ENCODE measurements around the gene PML.

The PML gene

DNA sequence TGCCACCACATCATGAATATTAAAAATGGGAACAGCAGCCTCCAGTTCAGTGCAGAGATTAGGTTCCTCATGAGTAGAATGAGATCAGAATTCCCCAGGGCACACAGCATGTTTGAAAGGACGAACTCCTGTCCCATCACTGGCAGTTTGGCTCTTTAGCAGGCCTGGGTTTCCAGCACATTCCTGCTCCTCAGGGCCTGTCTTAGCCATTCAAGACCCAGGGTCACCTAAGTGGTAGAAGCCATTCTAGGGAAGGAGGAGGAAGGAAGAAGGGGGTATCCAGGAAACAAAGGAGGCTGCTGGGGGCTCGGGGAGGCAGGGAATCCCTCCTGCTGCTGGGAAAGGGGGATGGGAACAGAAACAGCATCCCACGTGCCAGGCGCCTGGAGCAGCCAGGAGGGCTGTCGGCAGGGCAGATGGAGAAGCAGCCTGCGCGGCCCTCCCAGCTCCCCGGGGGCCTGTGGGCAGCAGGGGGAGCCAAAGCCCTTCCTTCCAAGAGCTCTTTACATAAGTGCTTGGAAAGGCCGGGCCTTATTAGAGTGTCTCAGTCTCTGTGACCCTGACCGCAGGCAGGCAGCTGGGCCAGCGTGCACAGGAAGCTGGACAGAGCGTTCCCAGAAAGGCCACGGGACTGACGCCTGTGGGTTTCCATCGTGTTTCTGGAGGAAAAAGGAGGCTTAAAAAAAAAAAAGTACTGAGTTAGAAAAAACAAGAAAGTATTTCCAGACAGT, 43.5 kb upstream of the PML start:
- ATAC-seq, result peak; percentile 99
- TF ChIP-seq, protein P1, sequence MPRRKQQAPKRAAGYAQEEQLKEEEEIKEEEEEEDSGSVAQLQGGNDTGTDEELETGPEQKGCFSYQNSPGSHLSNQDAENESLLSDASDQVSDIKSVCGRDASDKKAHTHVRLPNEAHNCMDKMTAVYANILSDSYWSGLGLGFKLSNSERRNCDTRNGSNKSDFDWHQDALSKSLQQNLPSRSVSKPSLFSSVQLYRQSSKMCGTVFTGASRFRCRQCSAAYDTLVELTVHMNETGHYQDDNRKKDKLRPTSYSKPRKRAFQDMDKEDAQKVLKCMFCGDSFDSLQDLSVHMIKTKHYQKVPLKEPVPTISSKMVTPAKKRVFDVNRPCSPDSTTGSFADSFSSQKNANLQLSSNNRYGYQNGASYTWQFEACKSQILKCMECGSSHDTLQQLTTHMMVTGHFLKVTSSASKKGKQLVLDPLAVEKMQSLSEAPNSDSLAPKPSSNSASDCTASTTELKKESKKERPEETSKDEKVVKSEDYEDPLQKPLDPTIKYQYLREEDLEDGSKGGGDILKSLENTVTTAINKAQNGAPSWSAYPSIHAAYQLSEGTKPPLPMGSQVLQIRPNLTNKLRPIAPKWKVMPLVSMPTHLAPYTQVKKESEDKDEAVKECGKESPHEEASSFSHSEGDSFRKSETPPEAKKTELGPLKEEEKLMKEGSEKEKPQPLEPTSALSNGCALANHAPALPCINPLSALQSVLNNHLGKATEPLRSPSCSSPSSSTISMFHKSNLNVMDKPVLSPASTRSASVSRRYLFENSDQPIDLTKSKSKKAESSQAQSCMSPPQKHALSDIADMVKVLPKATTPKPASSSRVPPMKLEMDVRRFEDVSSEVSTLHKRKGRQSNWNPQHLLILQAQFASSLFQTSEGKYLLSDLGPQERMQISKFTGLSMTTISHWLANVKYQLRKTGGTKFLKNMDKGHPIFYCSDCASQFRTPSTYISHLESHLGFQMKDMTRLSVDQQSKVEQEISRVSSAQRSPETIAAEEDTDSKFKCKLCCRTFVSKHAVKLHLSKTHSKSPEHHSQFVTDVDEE (CRISPR knock-in tag; IDR thresholded peaks at IDR 0.05), result peak; percentile 50; the same call in 1 of the 2 replicates
- TF ChIP-seq CSDC2 (CRISPR knock-in tag; IDR thresholded peaks at IDR 0.05) (no peak), SNAI2 (CRISPR knock-in tag; IDR thresholded peaks at IDR 0.05) (0 out of 2 replicates have a peak, but pooled peaks have one; percentile 51)

DNA sequence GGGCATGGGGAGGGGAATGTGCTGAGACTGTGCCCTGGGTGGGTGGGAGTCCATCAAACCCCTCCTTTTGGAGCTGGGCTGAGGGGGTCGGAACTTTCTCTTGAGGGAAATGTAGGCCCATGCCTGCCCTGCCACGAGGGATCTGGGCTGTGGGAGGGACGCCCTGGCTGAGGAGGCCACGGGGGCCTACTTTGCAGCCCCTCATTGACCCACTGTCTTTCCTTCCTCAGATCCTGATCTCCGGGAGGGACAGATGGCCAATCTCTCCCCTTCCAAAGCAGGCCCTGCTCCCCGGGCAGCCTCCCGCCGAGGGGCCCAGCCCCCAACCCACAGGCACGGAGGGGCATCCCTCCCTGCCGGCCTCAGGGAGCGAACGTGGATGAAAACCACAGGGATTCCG, 42.9 kb upstream of the PML start:
- peak; percentile 3; the same call in 2 of the 3 replicates for ATAC-seq
- TF ChIP-seq, protein P2, sequence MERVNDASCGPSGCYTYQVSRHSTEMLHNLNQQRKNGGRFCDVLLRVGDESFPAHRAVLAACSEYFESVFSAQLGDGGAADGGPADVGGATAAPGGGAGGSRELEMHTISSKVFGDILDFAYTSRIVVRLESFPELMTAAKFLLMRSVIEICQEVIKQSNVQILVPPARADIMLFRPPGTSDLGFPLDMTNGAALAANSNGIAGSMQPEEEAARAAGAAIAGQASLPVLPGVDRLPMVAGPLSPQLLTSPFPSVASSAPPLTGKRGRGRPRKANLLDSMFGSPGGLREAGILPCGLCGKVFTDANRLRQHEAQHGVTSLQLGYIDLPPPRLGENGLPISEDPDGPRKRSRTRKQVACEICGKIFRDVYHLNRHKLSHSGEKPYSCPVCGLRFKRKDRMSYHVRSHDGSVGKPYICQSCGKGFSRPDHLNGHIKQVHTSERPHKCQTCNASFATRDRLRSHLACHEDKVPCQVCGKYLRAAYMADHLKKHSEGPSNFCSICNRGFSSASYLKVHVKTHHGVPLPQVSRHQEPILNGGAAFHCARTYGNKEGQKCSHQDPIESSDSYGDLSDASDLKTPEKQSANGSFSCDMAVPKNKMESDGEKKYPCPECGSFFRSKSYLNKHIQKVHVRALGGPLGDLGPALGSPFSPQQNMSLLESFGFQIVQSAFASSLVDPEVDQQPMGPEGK (CRISPR knock-in tag; IDR thresholded peaks at IDR 0.05; ENCODE audit: borderline replicate concordance), result no peak
- TF ChIP-seq TOX (CRISPR knock-in tag; IDR thresholded peaks at IDR 0.05; ENCODE audit: borderline replicate concordance) (no peak), GLIS3 (CRISPR knock-in tag; IDR thresholded peaks at IDR 0.05) (no peak), PPARA (CRISPR knock-in tag; IDR thresholded peaks at IDR 0.05; ENCODE audit: borderline replicate concordance) (no peak), ZNF565 (CRISPR knock-in tag; conservative IDR thresholded peaks at IDR 0.05; ENCODE audit: low read depth) (no peak), CSDC2 (CRISPR knock-in tag; IDR thresholded peaks at IDR 0.05) (no peak), ISL1 (CRISPR knock-in tag; IDR thresholded peaks at IDR 0.05) (no peak), ZNF70 (CRISPR knock-in tag; IDR thresholded peaks at IDR 0.05) (no peak), TCF4 (CRISPR knock-in tag; IDR thresholded peaks at IDR 0.05; ENCODE audit: borderline replicate concordance) (no peak), ZFP3 (CRISPR knock-in tag; IDR thresholded peaks at IDR 0.05) (no peak), SNAI2 (CRISPR knock-in tag; IDR thresholded peaks at IDR 0.05) (no peak), BACH2 (CRISPR knock-in tag; IDR thresholded peaks at IDR 0.05; ENCODE audit: borderline replicate concordance) (no peak)
- TF ChIP-seq, protein P3, sequence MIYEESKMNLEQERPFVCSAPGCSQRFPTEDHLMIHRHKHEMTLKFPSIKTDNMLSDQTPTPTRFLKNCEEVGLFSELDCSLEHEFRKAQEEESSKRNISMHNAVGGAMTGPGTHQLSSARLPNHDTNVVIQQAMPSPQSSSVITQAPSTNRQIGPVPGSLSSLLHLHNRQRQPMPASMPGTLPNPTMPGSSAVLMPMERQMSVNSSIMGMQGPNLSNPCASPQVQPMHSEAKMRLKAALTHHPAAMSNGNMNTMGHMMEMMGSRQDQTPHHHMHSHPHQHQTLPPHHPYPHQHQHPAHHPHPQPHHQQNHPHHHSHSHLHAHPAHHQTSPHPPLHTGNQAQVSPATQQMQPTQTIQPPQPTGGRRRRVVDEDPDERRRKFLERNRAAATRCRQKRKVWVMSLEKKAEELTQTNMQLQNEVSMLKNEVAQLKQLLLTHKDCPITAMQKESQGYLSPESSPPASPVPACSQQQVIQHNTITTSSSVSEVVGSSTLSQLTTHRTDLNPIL (CRISPR knock-in tag; IDR thresholded peaks at IDR 0.05; ENCODE audit: low read depth), result no peak
- TF ChIP-seq, protein P4, sequence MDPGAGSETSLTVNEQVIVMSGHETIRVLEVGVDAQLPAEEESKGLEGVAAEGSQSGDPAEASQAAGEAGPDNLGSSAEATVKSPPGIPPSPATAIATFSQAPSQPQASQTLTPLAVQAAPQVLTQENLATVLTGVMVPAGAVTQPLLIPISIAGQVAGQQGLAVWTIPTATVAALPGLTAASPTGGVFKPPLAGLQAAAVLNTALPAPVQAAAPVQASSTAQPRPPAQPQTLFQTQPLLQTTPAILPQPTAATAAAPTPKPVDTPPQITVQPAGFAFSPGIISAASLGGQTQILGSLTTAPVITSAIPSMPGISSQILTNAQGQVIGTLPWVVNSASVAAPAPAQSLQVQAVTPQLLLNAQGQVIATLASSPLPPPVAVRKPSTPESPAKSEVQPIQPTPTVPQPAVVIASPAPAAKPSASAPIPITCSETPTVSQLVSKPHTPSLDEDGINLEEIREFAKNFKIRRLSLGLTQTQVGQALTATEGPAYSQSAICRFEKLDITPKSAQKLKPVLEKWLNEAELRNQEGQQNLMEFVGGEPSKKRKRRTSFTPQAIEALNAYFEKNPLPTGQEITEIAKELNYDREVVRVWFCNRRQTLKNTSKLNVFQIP (CRISPR knock-in tag; IDR thresholded peaks at IDR 0.05; ENCODE audit: borderline replicate concordance, low read depth), result no peak

DNA sequence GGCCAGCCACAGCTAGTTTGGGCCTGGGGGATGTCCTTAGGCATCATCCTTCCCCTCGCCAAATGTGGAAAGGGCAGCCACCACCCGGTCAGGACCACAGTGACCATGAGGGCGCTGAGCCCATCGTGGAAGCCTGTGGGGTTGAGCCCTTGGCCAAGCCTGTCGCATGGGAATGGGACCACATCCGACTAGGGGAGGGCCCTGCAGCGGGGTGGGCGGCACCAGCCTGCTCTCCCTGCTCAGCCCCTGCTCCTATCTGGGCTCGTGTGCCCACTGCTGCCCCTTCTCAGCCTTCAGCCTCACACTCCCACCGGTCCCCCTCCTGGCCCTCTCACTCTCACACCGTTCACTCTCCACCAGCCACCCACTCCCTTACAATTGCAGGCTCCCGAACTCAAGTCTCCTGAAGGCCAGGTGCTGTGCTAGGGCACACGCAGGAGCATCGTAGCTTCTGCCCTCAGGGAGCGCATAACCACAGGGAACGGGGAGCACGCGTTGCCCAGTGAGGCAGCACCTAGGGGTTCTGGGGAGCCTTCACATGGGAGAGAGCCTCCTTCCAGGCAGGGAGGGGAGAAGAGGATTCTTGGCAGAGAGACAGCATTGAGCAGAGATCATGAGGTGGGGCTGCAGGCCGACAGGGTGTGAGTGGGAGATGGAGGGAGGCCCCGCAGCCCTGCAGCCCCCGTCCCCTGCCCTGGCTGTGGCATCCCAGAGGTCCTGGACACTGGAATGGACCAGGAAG, 42.2 kb upstream of the PML start:
- TF ChIP-seq ESRRG (CRISPR knock-in tag; IDR thresholded peaks at IDR 0.05), result no peak
- TF ChIP-seq OSR1 (CRISPR knock-in tag; IDR thresholded peaks at IDR 0.05), result no peak
- no peak for TF ChIP-seq ARNTL (CRISPR knock-in tag; IDR thresholded peaks at IDR 0.05; ENCODE audit: borderline replicate concordance, low read depth)
- TF ChIP-seq GLIS3 (CRISPR knock-in tag; IDR thresholded peaks at IDR 0.05), result no peak
- TF ChIP-seq, protein P5, sequence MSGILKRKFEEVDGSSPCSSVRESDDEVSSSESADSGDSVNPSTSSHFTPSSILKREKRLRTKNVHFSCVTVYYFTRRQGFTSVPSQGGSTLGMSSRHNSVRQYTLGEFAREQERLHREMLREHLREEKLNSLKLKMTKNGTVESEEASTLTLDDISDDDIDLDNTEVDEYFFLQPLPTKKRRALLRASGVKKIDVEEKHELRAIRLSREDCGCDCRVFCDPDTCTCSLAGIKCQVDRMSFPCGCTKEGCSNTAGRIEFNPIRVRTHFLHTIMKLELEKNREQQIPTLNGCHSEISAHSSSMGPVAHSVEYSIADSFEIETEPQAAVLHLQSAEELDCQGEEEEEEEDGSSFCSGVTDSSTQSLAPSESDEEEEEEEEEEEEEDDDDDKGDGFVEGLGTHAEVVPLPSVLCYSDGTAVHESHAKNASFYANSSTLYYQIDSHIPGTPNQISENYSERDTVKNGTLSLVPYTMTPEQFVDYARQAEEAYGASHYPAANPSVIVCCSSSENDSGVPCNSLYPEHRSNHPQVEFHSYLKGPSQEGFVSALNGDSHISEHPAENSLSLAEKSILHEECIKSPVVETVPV (CRISPR knock-in tag; IDR thresholded peaks at IDR 0.05), result no peak
- no peak for TF ChIP-seq PPARA (CRISPR knock-in tag; IDR thresholded peaks at IDR 0.05; ENCODE audit: borderline replicate concordance)
- no peak for TF ChIP-seq SNAI2 (CRISPR knock-in tag; IDR thresholded peaks at IDR 0.05)
- TF ChIP-seq TOX (CRISPR knock-in tag; IDR thresholded peaks at IDR 0.05; ENCODE audit: borderline replicate concordance), result no peak
- TF ChIP-seq ZFP3 (CRISPR knock-in tag; IDR thresholded peaks at IDR 0.05), result no peak
- no peak for TF ChIP-seq BACH2 (CRISPR knock-in tag; IDR thresholded peaks at IDR 0.05; ENCODE audit: borderline replicate concordance)
- TF ChIP-seq, protein P4 (CRISPR knock-in tag; IDR thresholded peaks at IDR 0.05; ENCODE audit: borderline replicate concordance, low read depth), result no peak
- TF ChIP-seq, protein P1 (CRISPR knock-in tag; IDR thresholded peaks at IDR 0.05), result no peak
- ATAC-seq, result no peak
